ENCODE results near the gene NRG2. TPM values are rescaled to one million over a fixed set of nuclear protein-coding genes. Genes with fewer than 3 reads are reported as not detected.

The NRG2 gene
- total and polyA plus RNA-seq, 12 donors = 1.8 to 16.7 (median 8.4) TPM

- intact Hi-C loops (cut with DNase I) = no loop called here
- peaks cover 0 to 12% of the 10 kb centered on the region in 2 donors for H3K36me3 ChIP-seq (replicated peaks in 1 of 2)
- TF ChIP-seq CTCF (IDR thresholded peaks at IDR 0.05) (no peak), POLR2A (IDR thresholded peaks at IDR 0.05) (no peak)
- WGBS, 4 donors = 93 to 97% (median 94%) methylated on average over 8 to 19 of the region's 19 CpGs
- no peak overlapping the region for H3K27ac ChIP-seq
- H3K4me3 ChIP-seq = no peak overlapping the region
- no peaks in the 10 kb centered on the region for H3K27me3 ChIP-seq
- no peaks in the 10 kb centered on the region for H3K9me3 ChIP-seq (replicated peaks in 1 of 3)
- no peak for DNase-seq
- no peaks in the 10 kb centered on the region for H3K4me1 ChIP-seq (replicated peaks in 1 of 2)
Measured at GRCh38 chr5:139851558-139851957, 191.5 kb downstream of the NRG2 start.

- intact Hi-C loops (cut with DNase I) = no loop called here
Measured at GRCh38 chr5:139850423-139851016, 192.6 kb downstream of the NRG2 start.

GRCh38 chr5:139849942-139850341, 193.2 kb downstream of the NRG2 start:
- H3K4me3 ChIP-seq = no peak overlapping the region
- intact Hi-C loops (cut with DNase I) = no loop called here
- no peak for DNase-seq
- H3K9me3 ChIP-seq (replicated peaks in 1 of 3) = no peaks in the 10 kb centered on the region
- no peaks in the 10 kb centered on the region for H3K4me1 ChIP-seq (replicated peaks in 1 of 2)
- TF ChIP-seq CTCF (IDR thresholded peaks at IDR 0.05) (no peak), POLR2A (IDR thresholded peaks at IDR 0.05) (no peak)
- peak overlapping the region in 1 of 5 donors; percentile 15 for H3K27ac ChIP-seq
- peaks cover 0 to 12% of the 10 kb centered on the region in 2 donors for H3K36me3 ChIP-seq (replicated peaks in 1 of 2)
- no peaks in the 10 kb centered on the region for H3K27me3 ChIP-seq
- 75 to 91% (median 81%) methylated on average over 2 of the region's 2 CpGs for WGBS, 4 donors

More at GRCh38 chr5:139850423-139851016, 192.6 kb downstream of the NRG2 start:
- WGBS, 4 donors = 36 to 63% (median 58%) methylated on average over 3 of the region's 3 CpGs
- TF ChIP-seq CTCF (IDR thresholded peaks at IDR 0.05) (no peak), POLR2A (IDR thresholded peaks at IDR 0.05) (no peak)
- Histone ChIP-seq H3K36me3 (replicated peaks in 1 of 2) (peaks cover 0 to 12% of the 10 kb centered on the region in 2 donors), H3K27me3 (no peaks in the 10 kb centered on the region), H3K27ac (no peak overlapping the region), H3K4me3 (no peak overlapping the region), H3K4me1 (replicated peaks in 1 of 2) (no peaks in the 10 kb centered on the region), H3K9me3 (replicated peaks in 1 of 3) (no peaks in the 10 kb centered on the region)
- DNase-seq = peak in 6 of 7 donors; percentile 28 to 73 (median 45)

- H3K36me3 ChIP-seq (replicated peaks in 1 of 2) = peaks cover 0 to 12% of the 10 kb centered on the region in 2 donors
- no peaks in the 10 kb centered on the region for H3K4me1 ChIP-seq (replicated peaks in 1 of 2)
- WGBS, 4 donors = 80 to 92% (median 87%) methylated on average over 7 of the region's 7 CpGs
- H3K27ac ChIP-seq = peak overlapping the region in 1 of 5 donors; percentile 15
- H3K27me3 ChIP-seq = no peaks in the 10 kb centered on the region
- no peak for DNase-seq
- no peaks in the 10 kb centered on the region for H3K9me3 ChIP-seq (replicated peaks in 1 of 3)
- intact Hi-C loops (cut with DNase I) = no loop called here
- TF ChIP-seq CTCF (IDR thresholded peaks at IDR 0.05) = no peak
- H3K4me3 ChIP-seq = no peak overlapping the region
Measured at GRCh38 chr5:139849501-139849900, 193.6 kb downstream of the NRG2 start.

All from adrenal gland (tissue), 12 donors.